Suprapubic skin (tissue), 4 donors: ENCODE measurements around the gene TMPRSS7. TPM values are rescaled to one million over a fixed set of nuclear protein-coding genes. Genes with fewer than 3 reads are reported as not detected.
A peak's percentile ranks its signal among the peaks of the same experiment; 100 is the strongest.

Experiments used
- DNase-seq, 2 donors: peaks; one replicate each; pipeline ENCODE4 v3.0.0-alpha.2; 2019; ENCODE audit warnings: low spot score in 2 of 2
- H3K27ac ChIP-seq: fragments of 200-600 bp; sonication (generic); one replicate; pipeline ENCODE4 v1.5.1; 2019
- H3K27me3 ChIP-seq: fragments of 200-600 bp; sonication (generic); one replicate; pipeline ENCODE4 v1.5.1; 2019
- H3K36me3 ChIP-seq: fragments of 200-600 bp; sonication (generic); one replicate; pipeline ENCODE4 v1.5.1; 2019
- H3K4me1 ChIP-seq: fragments of 200-600 bp; sonication (generic); one replicate; pipeline ENCODE4 v1.5.1; 2019
- H3K4me3 ChIP-seq: fragments of 200-600 bp; sonication (generic); one replicate; pipeline ENCODE4 v1.5.1; 2019; ENCODE audit warnings: mild to moderate bottlenecking
- H3K9me3 ChIP-seq: fragments of 200-600 bp; sonication (generic); one replicate; pipeline ENCODE4 v1.5.1; 2019
- CTCF ChIP-seq, 2 donors: fragments of 200-600 bp in 1 of 2; fragments of 450-650 bp in 1 of 2; sonication (generic) in 1 of 2; IDR thresholded peaks; one replicate each; pipeline ENCODE4 v1.5.1; 2016 to 2019; ENCODE audit warnings: antibody characterized with exemption in 2 of 2, mild to moderate bottlenecking in 1 of 2, moderate library complexity in 1 of 2
- EP300 ChIP-seq: sonication (generic); formaldehyde crosslinking; IDR thresholded peaks from one replicate; pipeline ENCODE4 v1.6.1; 2017; ENCODE audit warnings: antibody characterized with exemption
- POLR2A ChIP-seq, 2 donors: fragments of 450-650 bp; IDR thresholded peaks; one replicate each; pipeline ENCODE4 v1.6.1; 2017; ENCODE audit warnings: antibody characterized with exemption in 2 of 2, mild to moderate bottlenecking in 2 of 2, moderate library complexity in 2 of 2
- POLR2AphosphoS5 ChIP-seq, 3 donors: sonication (generic); formaldehyde crosslinking; IDR thresholded peaks; one replicate each; pipeline ENCODE4 v1.6.1; 2017; ENCODE audit warnings: antibody characterized with exemption in 3 of 3
- WGBS: methylation state at CpG from one replicate; pipeline ENCODE4 v1.1.5; 2018; 5-methylcytosine and 5-hydroxymethylcytosine counted together
- total RNA-seq, 4 donors: library from RNA; depleted of rRNA; stranded (reverse); fragments of >200 nt; gene quantifications; one replicate each; pipeline ENCODE4 v1.1.0, GENCODE V29; 2016

Gene TMPRSS7
- total RNA-seq, 4 donors from 2014 or later: 0.40 to 1.0 (median 0.49) TPM; not detected in 1

- no peaks in the 10 kb centered on the region for H3K9me3 ChIP-seq
- peaks cover 3% of the 10 kb centered on the region for H3K27me3 ChIP-seq
- DNase-seq: no peak
- 8% methylated on average over 29 of the region's 30 CpGs for WGBS
- H3K36me3 ChIP-seq: no peaks in the 10 kb centered on the region
- H3K4me1 ChIP-seq: peaks cover 11% of the 10 kb centered on the region
- H3K4me3 ChIP-seq: peak within 1 kb of the TSS; percentile 49
- no peak within 1 kb of the TSS for H3K27ac ChIP-seq
- TF ChIP-seq EP300: no peak
- no peak for TF ChIP-seq POLR2A (IDR thresholded peaks at IDR 0.05)
- no peak for TF ChIP-seq CTCF (IDR thresholded peaks at IDR 0.05)
- TF ChIP-seq POLR2AphosphoS5 (IDR thresholded peaks at IDR 0.05): no peak
Measured at GRCh38 chr3:111998636-111999483, 35.7 kb upstream of the TMPRSS7 start, which contains the start of gene TAGLN3. TSS of gene TAGLN3 (plus strand) at chr3:111998922. CDS start at chr3:111999423, 501 bp downstream.

GRCh38 chr3:111999484-112000324 is 34.8 kb upstream of the TMPRSS7 start:
- DNase-seq: no peak
- Histone ChIP-seq H3K4me3 (peak overlapping the region; percentile 49), H3K27me3 (peaks cover 3% of the 10 kb centered on the region), H3K36me3 (no peaks in the 10 kb centered on the region), H3K27ac (no peak overlapping the region), H3K4me1 (peaks cover 11% of the 10 kb centered on the region), H3K9me3 (no peaks in the 10 kb centered on the region)
- TF ChIP-seq POLR2A (IDR thresholded peaks at IDR 0.05) (no peak), POLR2AphosphoS5 (IDR thresholded peaks at IDR 0.05) (no peak), CTCF (IDR thresholded peaks at IDR 0.05) (no peak), EP300 (no peak)
- WGBS: 42% methylated on average over 10 of the region's 19 CpGs

- peaks cover 3% of the 10 kb centered on the region for H3K27me3 ChIP-seq
- no peaks in the 10 kb centered on the region for H3K36me3 ChIP-seq
- H3K27ac ChIP-seq: no peak overlapping the region
- 87% methylated on average over 5 of the region's 5 CpGs for WGBS
- no peaks in the 10 kb centered on the region for H3K9me3 ChIP-seq
- H3K4me1 ChIP-seq: peaks cover 11% of the 10 kb centered on the region
- no peak overlapping the region for H3K4me3 ChIP-seq
- no peak for TF ChIP-seq EP300
- TF ChIP-seq POLR2AphosphoS5 (IDR thresholded peaks at IDR 0.05): no peak
- no peak for TF ChIP-seq CTCF (IDR thresholded peaks at IDR 0.05)
- no peak for TF ChIP-seq POLR2A (IDR thresholded peaks at IDR 0.05)
- no peak for DNase-seq
Measured at GRCh38 chr3:112000367-112000771, 34.2 kb upstream of the TMPRSS7 start.

GRCh38 chr3:112000966-112001365 is 33.6 kb upstream of the TMPRSS7 start:
- TF ChIP-seq POLR2A (IDR thresholded peaks at IDR 0.05) (no peak), EP300 (no peak), POLR2AphosphoS5 (IDR thresholded peaks at IDR 0.05) (no peak)
- WGBS: 83% methylated on average over 2 of the region's 2 CpGs
- DNase-seq: no peak
- Histone ChIP-seq H3K36me3 (no peaks in the 10 kb centered on the region), H3K4me3 (no peak overlapping the region), H3K27ac (no peak overlapping the region), H3K27me3 (peaks cover 3% of the 10 kb centered on the region), H3K4me1 (peaks cover 11% of the 10 kb centered on the region), H3K9me3 (no peaks in the 10 kb centered on the region)

- 95% methylated on average over 2 of the region's 2 CpGs for WGBS
- TF ChIP-seq POLR2AphosphoS5 (IDR thresholded peaks at IDR 0.05) (no peak), EP300 (no peak), POLR2A (IDR thresholded peaks at IDR 0.05) (no peak), CTCF (IDR thresholded peaks at IDR 0.05) (no peak)
- no peak for DNase-seq
Measured at GRCh38 chr3:112001526-112001925, 33.0 kb upstream of the TMPRSS7 start.

More at GRCh38 chr3:112001526-112001925, 33.0 kb upstream of the TMPRSS7 start:
- Histone ChIP-seq H3K27ac (no peak overlapping the region), H3K9me3 (no peaks in the 10 kb centered on the region), H3K4me1 (peaks cover 11% of the 10 kb centered on the region), H3K4me3 (no peak overlapping the region), H3K36me3 (no peaks in the 10 kb centered on the region), H3K27me3 (peaks cover 3% of the 10 kb centered on the region)
